Measurements from ENCODE around the gene TEX22. TPM values are rescaled to one million over a fixed set of nuclear protein-coding genes. Genes with fewer than 3 reads are reported as not detected.
A peak's percentile ranks its signal among the peaks of the same experiment; 100 is the strongest.

Gene TEX22
- total RNA-seq, 4 donors from 2014 or later, result 0.35 to 1.6 (median 0.94) TPM; not detected in 1

DNA sequence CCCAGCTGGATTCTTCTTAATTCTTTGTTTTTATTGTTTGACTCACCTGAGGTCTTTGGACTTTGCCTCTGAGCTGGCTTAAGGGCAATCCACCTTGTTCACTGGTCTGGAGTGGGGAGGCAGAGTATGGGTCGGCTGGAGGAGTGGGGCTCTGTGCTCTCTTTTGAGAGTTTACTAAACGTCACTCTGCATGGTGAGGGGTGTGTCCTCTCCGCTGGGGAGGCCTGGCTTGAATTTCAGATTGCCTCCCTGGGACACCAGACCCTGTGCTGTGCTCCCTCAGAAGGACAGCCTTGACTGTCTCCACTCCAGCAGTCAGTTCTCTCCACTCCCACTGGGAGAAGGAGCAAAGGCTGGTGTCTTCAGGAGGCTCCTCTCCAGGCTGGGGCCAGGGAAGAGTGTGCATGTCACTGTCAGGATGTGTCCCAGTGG, 19.4 kb downstream of the TEX22 start:
- peak in 2 of 3 donors; percentile 63 to 66 for DNase-seq

GRCh38 chr14:105418269-105419194, 20.2 kb downstream of the TEX22 start:
- Histone ChIP-seq H3K4me3 (peak overlapping the region; percentile 44 to 93 (median 82)), H3K27me3 (no peaks in the 10 kb centered on the region), H3K27ac (peak overlapping the region in 3 of 4 donors; percentile 36 to 88 (median 75)), H3K9me3 (no peaks in the 10 kb centered on the region), H3K36me3 (no peaks in the 10 kb centered on the region), H3K4me1 (peaks cover 5 to 37% (median 20%) of the 10 kb centered on the region in 4 donors)
- TF ChIP-seq, protein P1, sequence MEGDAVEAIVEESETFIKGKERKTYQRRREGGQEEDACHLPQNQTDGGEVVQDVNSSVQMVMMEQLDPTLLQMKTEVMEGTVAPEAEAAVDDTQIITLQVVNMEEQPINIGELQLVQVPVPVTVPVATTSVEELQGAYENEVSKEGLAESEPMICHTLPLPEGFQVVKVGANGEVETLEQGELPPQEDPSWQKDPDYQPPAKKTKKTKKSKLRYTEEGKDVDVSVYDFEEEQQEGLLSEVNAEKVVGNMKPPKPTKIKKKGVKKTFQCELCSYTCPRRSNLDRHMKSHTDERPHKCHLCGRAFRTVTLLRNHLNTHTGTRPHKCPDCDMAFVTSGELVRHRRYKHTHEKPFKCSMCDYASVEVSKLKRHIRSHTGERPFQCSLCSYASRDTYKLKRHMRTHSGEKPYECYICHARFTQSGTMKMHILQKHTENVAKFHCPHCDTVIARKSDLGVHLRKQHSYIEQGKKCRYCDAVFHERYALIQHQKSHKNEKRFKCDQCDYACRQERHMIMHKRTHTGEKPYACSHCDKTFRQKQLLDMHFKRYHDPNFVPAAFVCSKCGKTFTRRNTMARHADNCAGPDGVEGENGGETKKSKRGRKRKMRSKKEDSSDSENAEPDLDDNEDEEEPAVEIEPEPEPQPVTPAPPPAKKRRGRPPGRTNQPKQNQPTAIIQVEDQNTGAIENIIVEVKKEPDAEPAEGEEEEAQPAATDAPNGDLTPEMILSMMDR (IDR thresholded peaks at IDR 0.05), result no peak
- no peak for TF ChIP-seq POLR2A (IDR thresholded peaks at IDR 0.05)
- no peak for DNase-seq

More for the DNA sequence above, 19.4 kb downstream of the TEX22 start:
- no peaks in the 10 kb centered on the region for H3K9me3 ChIP-seq
- peaks cover 5 to 37% (median 20%) of the 10 kb centered on the region in 4 donors for H3K4me1 ChIP-seq
- TF ChIP-seq, protein P1 (IDR thresholded peaks at IDR 0.05), result peak in 1 of 6 experiments; percentile 4
- peak; percentile 35 to 51 for TF ChIP-seq POLR2A (IDR thresholded peaks at IDR 0.05)
- no peaks in the 10 kb centered on the region for H3K27me3 ChIP-seq
- H3K27ac ChIP-seq, result peak overlapping the region in 3 of 4 donors; percentile 36 to 88 (median 75)
- H3K4me3 ChIP-seq, result no peak overlapping the region
- H3K36me3 ChIP-seq, result no peaks in the 10 kb centered on the region

DNA sequence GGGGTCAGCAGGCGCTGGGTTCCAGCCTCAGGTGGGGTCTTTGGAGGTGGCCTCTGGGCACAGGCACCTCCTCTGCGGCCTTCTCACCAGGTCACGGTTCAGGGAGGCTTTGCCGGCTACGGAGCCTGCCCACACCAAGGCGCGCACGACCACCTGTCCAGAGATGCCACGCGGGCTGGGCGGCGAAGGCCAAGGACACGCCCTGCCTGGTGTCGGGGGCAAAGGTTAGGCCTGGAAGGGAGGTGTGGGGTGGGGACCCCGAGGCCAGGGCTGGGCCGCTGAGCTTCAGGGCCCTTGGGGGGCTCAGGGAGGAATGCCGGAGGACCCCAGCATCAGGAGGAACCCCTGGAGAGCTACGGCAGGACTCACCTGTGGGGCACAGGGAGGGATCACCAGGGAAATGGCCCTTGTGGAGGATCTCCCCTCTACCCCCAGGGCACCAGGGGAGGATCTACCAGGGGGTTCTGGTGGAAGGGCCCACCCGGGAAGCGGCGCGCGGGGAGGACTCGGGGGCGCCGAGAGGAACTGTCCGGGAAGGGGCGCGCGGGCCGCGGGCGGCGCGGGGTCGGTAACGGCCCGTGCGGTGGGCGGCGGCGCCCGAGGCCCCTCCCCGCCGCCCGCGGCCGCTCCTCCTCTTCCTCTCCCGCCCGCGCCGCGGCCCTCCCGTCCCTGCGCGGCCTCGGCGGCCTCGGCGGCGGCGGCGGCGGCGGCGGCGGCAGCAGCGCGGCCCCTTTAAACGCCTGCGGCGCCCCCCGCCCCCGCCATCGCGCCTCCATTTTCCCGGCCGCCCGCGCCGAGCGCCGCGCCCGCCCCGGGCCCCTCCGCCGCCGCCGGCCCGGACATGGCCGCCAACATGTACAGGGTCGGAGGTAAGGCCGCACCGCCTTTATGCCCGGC, 21.1 kb downstream of the TEX22 start, which contains the start of gene MTA1:
TSS of gene MTA1 (plus strand) at position 633 of the 897 bp plus-strand sequence. CDS start at position 842, 209 bp downstream.
- H3K27ac ChIP-seq, result peak within 1 kb of the TSS; percentile 58 to 88 (median 70)
- no peaks in the 10 kb centered on the region for H3K9me3 ChIP-seq
- TF ChIP-seq, protein P1 (IDR thresholded peaks at IDR 0.05), result no peak
- peak; percentile 16 to 28 for TF ChIP-seq POLR2A (IDR thresholded peaks at IDR 0.05)
- peak within 1 kb of the TSS; percentile 57 to 93 (median 82) for H3K4me3 ChIP-seq
- no peaks in the 10 kb centered on the region for H3K27me3 ChIP-seq
- no peaks in the 10 kb centered on the region for H3K36me3 ChIP-seq
- H3K4me1 ChIP-seq, result peaks cover 5 to 37% (median 20%) of the 10 kb centered on the region in 4 donors
- DNase-seq, result peak; percentile 45 to 73 (median 73)

DNA sequence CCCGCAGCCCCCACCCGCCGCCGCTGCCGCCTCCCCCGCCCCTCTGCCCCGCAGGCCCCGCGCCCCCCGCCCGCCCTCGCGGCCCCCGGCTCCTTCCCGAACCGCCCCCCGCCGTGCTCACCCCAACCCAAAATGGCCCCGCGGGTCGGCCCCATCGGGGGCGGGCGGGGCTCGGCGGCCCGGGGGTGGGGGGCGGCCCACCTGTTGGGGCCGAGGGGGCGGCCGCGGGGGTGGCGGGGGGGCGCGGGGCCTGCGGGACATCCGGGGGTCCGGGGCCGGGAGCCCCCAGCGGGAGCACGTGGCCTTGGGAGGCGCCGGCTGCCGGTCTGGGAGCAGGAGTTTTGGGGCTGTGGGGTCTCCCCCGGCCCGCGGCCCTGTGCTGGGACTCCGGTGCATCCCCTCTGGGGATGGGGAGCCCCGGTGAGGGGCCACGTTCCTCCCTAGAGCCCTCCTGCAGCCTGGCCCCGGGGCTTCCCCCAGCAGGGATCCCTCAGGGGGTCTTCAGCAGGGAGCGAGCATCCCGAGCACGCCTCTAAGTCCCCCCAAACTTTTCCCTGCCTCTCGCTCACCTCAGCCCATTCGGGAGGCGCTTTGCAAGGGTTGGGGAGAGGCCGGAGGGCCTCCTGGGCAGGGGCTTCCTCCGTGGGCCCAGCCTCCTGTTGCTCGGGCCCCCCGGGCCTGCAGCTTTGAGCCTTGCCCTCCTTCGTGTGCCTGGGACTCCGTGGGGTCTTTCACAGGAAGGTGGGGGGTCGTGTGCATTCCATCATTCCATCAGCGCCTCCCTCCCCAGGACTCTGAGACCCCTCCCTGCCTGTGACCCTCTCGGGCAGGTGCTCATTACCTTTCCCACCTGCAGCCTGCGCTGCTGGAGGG, 22.0 kb downstream of the TEX22 start:
- DNase-seq, result peak in 1 of 3 donors; percentile 50
- Histone ChIP-seq H3K27me3 (no peaks in the 10 kb centered on the region), H3K36me3 (no peaks in the 10 kb centered on the region), H3K9me3 (no peaks in the 10 kb centered on the region), H3K4me3 (peak overlapping the region; percentile 57 to 93 (median 82)), H3K27ac (peak overlapping the region; percentile 31 to 88 (median 54)), H3K4me1 (peaks cover 5 to 37% (median 20%) of the 10 kb centered on the region in 4 donors)
- TF ChIP-seq POLR2A (IDR thresholded peaks at IDR 0.05), result no peak
- TF ChIP-seq, protein P1 (IDR thresholded peaks at IDR 0.05), result no peak

Measured in Peyer's patch (tissue), 4 donors.